Stimulated activated CD8-positive, alpha-beta memory T cell treated with anti-CD3 and anti-CD28 coated beads, Interleukin-15, amount 100 ng/mL, for 4 hours (primary cell): ENCODE data around the gene GPM6B.
A peak's percentile ranks its signal among the peaks of the same experiment; 100 is the strongest.
"Not testable (repeated sequence)": the region's sequence is repeated elsewhere in the genome, so short reads cannot be mapped to it uniquely, and the experiment has no call there.

Experiments
- DNase-seq, 2 donors: peaks; one replicate each; pipeline ENCODE4 v3.0.0-alpha.2; 2020; ENCODE audit warnings: low read depth in 2 of 2

Gene GPM6B

DNA sequence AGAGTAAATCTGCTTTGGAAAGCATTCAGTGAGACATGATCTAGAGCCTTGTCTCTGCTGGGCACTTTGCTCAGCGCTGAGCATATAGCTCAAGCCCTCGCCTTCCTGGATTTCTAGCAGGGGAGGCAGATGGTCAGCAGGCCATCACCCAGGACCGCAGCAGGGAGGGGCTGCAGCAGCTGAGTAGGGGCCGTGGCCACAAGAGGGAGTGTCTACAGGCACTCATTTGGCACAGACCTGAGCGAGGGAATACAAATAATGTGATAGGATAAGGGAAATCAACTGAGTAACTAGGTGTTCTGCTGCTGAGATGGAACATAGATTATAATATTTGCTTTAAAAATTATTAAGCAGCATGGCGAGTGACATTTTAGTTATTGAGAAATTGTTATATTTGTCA is 52.1 kb downstream of the GPM6B start:
- DNase-seq: no peak

DNA sequence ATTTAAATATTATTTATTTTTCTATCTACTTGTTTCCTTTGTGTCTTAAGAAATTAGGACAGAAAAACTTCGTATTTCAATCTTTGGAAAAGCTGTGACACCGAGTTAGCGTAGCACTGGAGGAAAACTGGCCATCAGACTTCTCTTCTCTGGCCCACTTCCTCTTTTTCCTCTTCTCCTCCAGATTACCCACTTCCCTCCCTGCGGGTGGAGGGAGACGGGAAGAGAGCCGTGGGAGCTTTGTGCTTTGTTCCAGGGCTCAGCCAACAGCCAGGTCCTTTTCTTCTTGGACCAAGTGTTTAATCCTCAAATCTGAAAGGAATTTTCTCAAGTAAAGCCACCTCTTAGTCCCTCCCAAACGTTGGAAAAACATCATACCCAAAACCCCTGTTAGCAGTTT is 52.6 kb downstream of the GPM6B start:
- no peak for DNase-seq

DNA sequence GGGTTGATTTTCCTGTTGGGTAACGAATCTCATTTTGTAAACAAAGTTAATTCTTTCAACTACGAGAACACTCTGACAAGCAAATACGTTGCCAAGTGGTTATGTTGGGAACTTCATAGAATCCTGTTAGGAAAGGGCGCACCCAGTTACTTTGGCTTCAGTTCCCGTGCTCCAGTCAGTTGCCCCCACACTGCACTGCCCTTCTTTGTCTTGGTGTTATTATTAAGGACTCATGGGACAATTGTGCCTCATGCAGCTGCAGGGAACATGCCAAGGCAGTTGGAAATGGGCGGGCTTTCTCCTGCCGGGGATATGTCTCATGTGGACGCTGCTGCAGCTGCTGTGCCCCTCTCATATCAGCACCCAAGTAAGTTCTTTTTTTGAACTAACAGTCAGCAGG is 53.4 kb downstream of the GPM6B start:
- DNase-seq: no peak

DNA sequence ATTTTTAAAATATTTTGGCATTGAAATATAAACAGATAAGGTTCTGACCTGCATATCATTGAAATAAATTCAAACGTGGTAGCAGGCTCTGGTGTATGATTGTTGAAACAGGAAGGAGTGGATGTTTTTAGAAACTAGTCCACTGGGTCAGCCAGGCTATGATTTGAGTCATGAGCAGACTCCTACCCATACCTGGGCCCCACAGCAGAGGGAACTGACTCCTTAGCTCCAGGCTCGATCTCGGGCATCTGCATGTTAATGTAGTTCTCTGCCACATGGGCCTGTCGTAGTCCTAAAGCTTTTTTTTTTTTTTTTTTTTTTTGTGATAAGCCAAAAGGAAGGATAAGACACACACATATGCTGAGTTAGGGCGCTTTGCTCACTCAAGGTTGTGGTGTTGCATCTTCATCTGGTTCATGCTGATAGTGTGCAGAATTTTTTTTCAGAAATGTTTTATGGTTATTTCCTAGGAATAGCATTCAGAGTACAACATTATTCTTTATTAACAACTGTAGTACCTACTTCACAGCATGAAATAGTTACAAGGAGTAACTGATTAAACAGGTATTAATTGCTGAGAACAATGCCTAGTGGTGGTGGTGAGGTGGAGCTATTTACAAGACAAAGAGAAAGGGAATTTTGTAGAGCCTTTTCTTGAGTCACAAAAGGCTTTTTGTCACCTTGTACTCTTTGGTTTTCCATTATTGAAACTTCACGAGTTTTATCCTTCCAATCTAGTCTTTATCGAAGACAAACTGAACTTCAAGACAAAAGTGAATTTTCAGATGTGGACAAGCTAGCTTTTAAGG is 55.1 kb downstream of the GPM6B start:
- DNase-seq: no peak

DNA sequence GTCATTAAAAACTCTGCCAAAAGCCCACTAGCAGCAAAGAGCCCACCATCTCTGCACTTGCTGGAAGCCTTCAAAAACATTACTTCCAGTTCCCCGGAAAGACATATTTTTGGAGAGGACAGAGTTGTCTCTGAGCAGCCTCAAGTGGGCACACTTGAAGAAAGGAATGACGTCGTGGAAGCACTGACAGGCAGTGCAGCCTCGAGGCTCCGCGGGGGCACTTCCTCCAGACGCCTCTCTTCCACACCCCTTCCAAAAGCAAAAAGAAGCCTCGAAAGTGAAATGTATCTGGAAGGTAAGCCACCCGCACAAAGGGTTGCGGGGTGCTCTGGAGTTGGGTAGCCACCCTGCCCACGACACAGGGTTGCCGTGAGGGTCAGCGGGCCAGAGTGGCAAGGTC is 56.5 kb downstream of the GPM6B start:
- no peak for DNase-seq

DNA sequence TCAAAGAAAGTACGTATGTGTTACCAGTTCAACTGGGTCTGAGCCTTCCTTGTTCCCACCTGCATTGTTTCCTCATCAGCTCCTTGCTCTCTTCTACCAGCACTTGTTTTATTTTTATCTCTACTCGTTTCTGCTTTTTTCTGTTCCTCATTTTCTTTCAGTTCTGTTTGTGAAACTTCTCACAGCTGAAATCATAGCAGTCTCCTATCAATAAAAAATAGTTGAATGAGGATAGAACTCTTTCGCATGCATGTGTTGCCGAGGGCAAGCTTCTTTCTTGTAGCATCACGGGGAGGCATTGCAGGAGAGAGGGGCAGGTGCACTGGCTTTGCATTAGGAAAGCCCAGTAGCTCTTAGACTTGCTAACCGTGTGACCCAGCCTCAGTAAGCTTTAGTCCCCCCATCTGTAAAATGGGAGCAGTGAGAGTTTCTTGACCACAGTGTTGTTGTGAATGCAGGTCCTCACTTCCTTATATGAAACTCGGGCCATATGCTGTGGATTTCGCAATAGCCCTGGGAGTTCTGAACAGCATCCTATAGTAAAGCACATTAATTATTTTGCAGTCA is 57.7 kb downstream of the GPM6B start:
- no peak for DNase-seq

DNA sequence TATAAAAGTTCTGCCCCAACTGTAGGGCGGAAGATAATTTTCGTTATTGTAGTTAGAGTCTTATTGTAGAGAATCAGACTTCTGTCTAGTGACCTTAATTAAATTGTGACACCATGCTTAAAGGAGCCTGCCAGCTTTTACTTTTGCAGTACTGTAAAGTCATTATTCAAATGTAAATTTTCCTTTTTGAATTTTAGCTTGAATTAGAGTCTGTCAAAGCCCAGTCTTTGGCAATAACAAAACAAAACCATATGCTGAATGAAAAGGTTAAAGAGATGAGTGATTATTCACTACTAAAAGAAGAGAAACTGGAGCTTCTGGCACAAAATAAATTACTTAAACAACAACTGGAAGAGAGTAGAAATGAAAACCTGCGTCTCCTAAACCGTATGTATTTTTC is 60.5 kb downstream of the GPM6B start:
- no peak for DNase-seq

DNA sequence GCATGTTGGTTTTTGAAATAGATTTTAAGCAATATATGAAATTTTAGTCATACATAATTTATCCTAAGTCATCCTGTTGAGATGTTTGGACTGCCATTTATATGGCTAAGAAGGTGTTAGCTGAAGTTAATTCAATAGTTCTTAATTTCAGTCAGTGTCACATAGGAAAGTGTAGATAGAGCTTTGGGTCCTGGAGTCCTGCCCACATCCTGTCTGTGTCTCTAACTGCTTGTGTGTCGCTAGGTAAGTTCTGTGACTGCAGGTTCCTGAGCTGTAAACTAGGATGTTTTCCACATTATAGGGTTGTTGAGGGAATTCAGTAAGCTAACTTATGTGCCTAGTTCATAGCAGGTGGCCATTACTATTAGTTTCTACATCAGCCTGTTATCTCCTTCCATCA is 61.6 kb downstream of the GPM6B start:
- DNase-seq: no peak

DNA sequence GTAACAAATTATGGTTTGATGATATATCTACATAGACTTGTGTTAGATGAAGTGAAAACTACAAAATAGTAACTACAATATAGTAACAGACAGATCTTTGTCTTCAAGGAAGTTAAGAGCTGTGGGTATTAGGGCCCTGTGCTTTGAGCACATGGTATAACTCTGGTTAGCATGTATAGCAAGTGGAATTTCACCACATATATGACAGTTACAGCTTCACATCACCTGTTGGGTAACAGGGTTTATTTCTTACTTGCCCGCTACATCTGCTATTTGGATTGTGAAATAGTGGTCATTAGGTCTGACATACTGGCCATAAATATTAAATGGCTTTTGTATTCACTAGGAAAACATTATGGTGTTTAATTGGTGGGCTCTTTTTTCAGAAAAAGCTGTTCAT is 62.1 kb downstream of the GPM6B start:
- DNase-seq: no peak

DNA sequence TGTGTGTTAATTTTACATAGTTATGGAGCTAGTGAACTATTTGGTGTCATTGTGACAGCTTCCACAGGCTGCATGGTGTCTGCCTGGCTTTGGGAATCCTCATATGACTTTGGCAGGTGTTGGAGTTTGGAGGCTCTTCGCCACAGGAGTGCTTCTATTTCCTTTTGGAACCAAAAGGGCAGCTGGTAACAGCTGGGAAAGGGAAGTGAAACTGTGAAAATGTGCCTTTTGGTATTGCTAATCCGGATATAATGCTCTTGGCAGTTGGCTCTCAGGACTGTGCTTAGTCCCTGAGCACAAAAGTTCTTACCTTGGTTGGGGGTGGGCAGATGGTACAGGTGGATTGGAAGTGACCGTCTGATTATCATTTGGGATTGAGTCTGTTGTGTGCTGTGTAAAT is 64.2 kb downstream of the GPM6B start:
- DNase-seq: no peak

DNA sequence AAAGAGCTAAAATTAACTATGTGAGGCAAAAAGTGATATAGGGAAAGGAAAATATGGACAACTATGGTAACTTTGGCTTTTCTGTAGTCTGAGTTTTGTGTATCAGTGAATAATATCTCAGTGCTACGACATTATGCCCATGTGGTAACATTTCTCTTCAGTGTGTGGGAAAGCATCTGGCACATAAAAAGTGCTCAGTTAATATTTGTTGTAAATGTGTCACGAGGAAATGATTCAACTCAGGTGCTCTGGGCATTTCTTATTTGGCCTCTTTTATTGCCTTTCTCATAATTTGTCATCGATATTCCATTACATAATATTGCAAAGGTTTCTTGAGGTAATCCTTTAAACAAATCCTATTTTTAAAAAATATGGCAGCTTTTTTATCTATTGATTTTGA is 64.8 kb downstream of the GPM6B start:
- no peak for DNase-seq

DNA sequence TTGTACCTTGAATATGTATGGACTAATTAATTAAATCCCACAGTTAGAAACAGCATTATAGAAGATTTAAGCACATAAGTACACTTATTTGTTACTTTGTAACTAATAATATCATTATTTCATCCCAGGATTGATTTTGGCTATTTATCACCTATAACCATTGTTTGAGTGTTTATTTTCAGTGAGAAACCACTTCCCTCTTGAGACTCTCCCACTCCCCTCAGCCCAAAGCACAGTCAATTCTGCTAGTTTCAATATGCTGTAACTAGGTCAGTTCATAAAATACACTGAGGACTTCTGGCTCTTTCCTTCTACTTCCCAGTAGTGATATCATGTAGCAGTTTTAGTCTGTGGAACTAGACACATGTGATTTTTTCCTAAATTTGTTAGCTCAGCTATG is 66.1 kb downstream of the GPM6B start:
- no peak for DNase-seq

DNA sequence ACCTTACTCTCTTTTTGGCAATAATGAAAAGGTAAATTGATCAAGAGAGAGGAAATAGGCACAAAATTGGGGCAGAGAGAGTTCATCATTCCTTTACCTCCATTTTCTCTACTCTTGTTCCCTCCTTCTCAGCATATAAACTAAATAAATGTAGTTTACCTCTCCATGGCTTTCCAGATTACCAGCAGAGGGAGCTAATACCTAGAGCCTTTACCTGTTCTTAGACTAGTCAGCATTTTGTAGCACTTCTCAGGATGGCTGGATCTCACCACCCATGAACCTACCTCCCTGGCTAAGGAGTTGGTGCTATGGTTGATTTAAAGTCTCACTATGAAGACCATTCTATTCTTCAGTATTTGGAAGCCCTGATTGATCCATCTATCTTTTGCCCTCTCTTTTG is 66.7 kb downstream of the GPM6B start:
- DNase-seq: no peak

DNA sequence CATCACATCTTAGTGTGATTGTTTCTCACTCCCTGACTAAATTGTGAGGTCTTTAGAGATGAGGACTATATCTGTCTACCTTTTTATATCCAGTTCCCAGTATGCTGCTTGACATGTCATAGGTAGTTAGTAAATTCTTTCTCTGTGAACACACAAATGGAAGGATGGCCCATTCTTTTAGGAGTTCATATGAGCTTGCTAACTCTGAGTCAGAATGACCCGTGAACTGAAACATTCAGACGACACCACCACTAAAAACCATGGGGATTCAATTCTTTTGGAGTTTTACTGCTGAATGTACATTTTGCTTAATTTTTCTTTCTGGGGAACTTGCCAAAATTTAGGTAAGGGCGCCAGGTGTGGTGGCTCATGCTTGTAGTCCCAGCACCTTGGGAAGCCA is 68.4 kb downstream of the GPM6B start:
- DNase-seq: no peak

DNA sequence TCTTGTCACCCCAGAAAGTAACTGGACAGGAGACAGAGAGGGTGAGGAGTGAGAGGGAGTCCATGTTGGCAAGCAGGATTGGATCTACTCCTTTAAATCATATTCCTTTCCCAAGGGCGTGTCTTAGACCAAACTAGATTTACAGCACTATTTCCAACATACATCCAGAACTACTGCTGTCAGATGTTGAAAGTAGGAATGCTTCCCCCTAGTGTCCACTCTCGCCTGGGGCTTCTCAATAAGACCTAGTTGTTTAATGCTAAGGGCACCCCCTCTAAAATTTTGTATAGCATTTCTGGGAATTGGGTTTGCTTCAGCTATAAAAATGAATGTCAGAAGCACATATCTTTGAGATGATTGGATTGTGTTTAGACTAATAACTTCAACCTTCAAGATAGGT is 69.1 kb downstream of the GPM6B start:
- no peak for DNase-seq

DNA sequence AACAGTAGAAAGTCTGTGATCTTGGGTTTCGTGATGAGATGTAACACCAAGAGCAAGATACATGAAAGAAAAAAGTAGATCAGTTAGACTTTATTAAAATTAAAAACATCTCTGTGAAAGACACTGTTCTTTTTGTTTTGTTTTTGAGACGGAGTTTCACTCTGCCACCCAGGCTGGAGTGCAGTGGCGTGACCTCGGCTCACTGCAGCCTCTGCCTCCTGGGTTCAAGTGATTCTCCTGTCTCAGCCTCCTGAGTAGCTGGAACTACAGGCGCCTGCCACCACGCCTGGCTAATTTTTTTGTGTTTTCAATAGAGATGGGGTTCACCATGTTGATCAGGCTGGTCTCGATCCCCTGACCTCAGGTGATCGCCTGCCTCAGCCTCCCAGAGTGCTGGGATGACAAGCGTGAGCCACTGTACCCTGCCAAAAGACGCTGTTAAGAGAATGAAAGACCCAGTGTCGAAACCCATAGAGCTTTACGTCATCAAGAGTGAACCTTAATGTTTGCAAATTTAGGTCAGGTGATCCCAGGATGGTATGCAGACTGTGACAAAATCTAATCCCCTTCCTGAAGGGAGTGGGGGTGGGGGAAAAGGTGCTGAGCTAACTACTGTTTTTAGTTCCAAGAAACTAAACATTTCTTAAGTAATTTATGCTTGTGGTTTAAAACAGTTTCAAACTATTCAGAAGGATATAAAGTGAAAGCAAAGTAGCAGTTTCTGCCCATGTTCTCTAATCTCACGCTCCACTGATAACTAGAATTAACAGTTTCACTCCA is 74.3 kb downstream of the GPM6B start:
- no peak for DNase-seq

DNA sequence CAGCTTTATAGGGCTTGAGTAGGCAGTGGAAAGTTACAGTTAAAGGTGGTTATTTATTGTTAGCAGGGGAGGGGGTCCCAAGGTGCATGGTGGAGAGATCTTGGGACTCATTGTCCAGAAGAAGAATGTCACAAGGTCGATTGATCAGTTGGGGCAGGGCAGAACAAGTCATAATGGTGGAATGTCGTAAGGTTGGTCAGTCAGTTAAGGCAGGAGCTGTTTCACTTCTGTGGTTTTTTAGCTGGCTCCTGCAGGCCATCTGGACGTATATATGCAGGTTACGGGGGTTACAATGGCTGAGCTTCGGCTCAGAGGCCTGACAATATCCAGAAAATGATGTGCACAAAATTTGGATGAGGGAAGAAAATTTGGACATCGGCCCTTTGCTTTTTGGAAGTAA is 75.2 kb downstream of the GPM6B start:
- no peak for DNase-seq

DNA sequence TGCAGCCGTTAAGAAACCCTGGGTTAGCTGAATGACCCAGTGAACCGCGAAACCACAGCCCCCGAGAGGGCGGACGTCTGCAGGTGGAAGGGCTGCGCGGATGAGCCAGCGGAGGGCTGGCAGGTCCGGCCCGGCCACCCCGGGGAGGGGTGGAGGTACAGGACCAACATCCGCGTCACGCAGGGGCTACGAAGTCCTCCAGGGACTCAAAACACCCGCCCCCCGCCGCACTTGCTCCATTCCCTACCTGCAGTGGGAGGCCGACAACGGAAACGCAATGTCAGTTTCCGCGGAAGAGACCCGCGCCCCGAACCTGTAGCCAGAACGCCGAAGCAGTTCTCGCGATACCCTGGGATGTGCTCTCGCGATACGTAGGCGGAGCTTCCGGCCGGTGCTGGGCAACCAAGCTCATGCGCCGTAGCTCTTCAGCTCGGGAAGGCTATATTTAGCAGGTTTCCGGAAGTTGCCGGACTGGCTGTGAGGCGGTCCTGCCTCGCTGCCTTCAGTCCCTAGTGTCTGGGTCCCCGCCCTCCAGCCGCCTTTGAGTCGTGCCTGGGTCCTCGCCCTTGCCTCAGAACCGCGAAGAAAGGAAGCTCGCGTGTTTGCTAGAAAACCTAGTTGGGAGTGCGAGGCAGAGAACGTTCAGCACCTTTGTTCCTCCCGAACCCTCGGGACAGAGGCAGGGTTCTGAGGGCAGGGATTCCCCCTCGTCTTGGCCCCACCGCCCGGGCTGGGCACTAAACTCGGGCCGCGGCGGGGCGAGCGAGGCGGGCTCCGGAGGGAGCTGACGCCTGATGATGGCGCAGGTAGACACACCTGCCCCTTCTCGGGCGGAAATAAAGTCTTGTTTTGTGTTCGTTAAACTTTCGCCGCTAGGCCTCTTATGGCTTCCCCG is 82.4 kb downstream of the GPM6B start, which contains the start of the genes OFD1 and TRAPPC2:
OFD1 (plus strand) TSS at position 471 of the 895 bp plus-strand sequence; CDS start at position 795, 324 bp downstream.
TRAPPC2 (minus strand) TSS at position 343 of the 895 bp plus-strand sequence. CDS start 14,657 bp downstream, outside the sequence.
- DNase-seq: peak; percentile 79 to 84

DNA sequence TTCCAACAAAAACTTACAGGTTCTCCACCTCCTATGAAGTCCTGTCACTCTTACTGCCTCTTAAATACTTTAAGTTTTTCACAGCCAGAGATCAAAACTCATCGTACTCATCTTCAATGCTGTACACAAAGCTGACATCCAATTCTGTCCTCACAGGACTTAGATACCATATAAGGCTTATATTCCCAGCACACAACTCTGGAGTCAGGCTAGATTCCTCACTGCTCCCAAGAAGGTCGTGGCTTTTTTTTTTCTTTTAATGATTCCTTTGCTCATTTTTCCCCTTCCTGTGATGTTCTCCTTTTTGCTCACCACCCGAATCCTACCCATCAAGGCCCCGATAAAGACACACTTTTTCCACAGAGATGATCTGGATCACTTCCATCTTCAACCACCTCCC is 83.4 kb downstream of the GPM6B start:
- no peak for DNase-seq

DNA sequence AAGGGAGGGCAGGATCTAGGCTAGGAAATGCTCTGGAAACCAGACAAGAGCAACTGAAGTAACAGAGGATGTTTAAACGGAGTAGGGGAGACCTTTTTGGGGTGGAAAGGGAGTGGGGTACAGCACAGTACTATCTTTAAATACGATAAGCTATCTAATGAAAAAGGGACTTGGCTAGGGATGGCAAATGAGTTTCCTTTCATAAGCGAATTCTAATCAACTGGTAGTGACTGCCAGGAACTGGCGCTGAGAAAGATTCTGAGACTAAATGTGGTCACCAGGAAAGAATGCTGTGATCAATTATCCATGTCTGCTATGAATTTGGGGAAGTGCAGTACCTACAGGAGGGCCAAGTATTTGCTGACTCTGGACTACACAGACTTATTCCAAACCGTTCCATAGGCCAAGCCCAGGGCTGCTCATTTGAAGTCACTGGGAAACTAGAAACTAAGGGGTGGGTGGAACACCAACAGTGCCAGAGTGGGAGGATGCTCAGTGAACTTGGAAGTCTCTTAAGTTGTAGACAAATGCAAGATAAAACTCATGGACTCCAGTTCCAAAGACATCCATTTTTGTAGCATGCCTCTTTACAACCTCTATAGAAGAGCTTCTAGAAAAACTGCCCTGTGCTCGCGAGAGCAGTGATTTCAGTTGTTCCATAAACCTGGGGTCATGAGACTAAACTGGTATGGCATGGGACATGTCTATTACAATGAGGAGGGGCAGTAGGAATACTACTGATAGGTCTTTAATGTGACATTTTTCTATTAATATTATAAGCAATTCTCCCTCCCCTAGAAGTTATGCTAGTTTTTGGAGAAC is 84.4 kb downstream of the GPM6B start:
- no peak for DNase-seq

DNA sequence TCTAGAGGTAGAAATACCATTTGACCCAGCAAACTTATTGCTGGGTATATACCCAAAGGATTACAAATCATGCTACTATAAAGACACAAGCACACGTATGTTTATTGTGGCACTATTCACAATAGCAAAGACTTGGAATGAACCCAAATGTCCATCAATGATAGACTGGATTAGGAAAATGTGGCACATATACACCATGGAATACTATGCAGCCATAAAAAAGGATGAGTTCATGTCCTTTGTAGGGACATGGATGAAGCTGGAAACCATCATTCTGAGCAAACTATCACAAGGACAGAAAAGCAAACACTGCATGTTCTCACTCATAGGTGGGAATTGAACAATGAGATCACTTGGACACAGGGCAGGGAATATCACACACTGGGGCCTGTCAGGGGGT is 86.4 kb downstream of the GPM6B start:
- DNase-seq: not testable (repeated sequence)
